HG03045 (cell line): ENCODE results near the gene ARL14.
"Not testable (repeated sequence)": the region's sequence is repeated elsewhere in the genome, so short reads cannot be mapped to it uniquely, and the experiment has no call there.

ENCODE experiments used
- ATAC-seq: cut with Tn5 transposase; IDR thresholded peaks from one replicate; pipeline ENCODE4 v1.9.1; 2021; ENCODE audit warnings: mild to moderate bottlenecking, moderate library complexity; ENCODE audit not compliant: unreplicated experiment

Gene ARL14

GRCh38 chr3:160675566-160676124 lies 1.3 kb upstream of the ARL14 start:
- ATAC-seq = no peak

GRCh38 chr3:160677459-160677881 lies 510 bp downstream of the ARL14 start:
- ATAC-seq = no peak

GRCh38 chr3:160678292-160678842 lies 1.4 kb downstream of the ARL14 start:
- no peak for ATAC-seq

GRCh38 chr3:160684368-160684740 lies 7.4 kb downstream of the ARL14 start:
- no peak for ATAC-seq

- ATAC-seq = no peak
These were observed 8.3 kb downstream of the ARL14 start for GRCh38 chr3:160685144-160685766.

GRCh38 chr3:160686955-160687535 lies 10.1 kb downstream of the ARL14 start:
- ATAC-seq = no peak

GRCh38 chr3:160691151-160691550 lies 14.2 kb downstream of the ARL14 start:
- ATAC-seq = no peak

- no peak for ATAC-seq
These were observed 15.0 kb downstream of the ARL14 start for GRCh38 chr3:160691962-160692361.

GRCh38 chr3:160693191-160693590 lies 16.2 kb downstream of the ARL14 start:
- no peak for ATAC-seq

- no peak for ATAC-seq
These were observed 17.4 kb downstream of the ARL14 start for GRCh38 chr3:160694345-160694744.

GRCh38 chr3:160695003-160695402 lies 18.0 kb downstream of the ARL14 start:
- ATAC-seq = no peak

GRCh38 chr3:160695915-160696327 lies 19.0 kb downstream of the ARL14 start:
- ATAC-seq = no peak

- no peak for ATAC-seq
These were observed 20.8 kb downstream of the ARL14 start for GRCh38 chr3:160697637-160698380.

- no peak for ATAC-seq
These were observed 21.7 kb downstream of the ARL14 start for GRCh38 chr3:160698599-160699195.

GRCh38 chr3:160701490-160701889 lies 24.5 kb downstream of the ARL14 start:
- no peak for ATAC-seq

GRCh38 chr3:160702290-160702689 lies 25.3 kb downstream of the ARL14 start:
- ATAC-seq = no peak

- ATAC-seq = no peak
These were observed 27.0 kb downstream of the ARL14 start for GRCh38 chr3:160703974-160704373.

GRCh38 chr3:160707187-160707794 lies 30.3 kb downstream of the ARL14 start:
- ATAC-seq = no peak

- ATAC-seq = no peak
These were observed 32.7 kb downstream of the ARL14 start for GRCh38 chr3:160709477-160710182.

- ATAC-seq = not testable (repeated sequence)
These were observed 36.2 kb downstream of the ARL14 start for GRCh38 chr3:160713144-160713543.
